GM18909 (cell line): Measurements from ENCODE around the gene TEPSIN.

Experiments used
- ATAC-seq: cut with Tn5 transposase; IDR thresholded peaks from one replicate; pipeline ENCODE4 v1.9.1; 2021; ENCODE audit warnings: mild to moderate bottlenecking; ENCODE audit not compliant: unreplicated experiment, poor library complexity

TEPSIN gene

GRCh38 chr17:81251094-81251708 is 12.3 kb upstream of the TEPSIN start:
- no peak for ATAC-seq

- no peak for ATAC-seq
Measured at GRCh38 chr17:81250286-81251093, 11.6 kb upstream of the TEPSIN start.

- ATAC-seq, result no peak
Measured at GRCh38 chr17:81249223-81250040, 10.6 kb upstream of the TEPSIN start.

- no peak for ATAC-seq
Measured at GRCh38 chr17:81248649-81249048, 9.8 kb upstream of the TEPSIN start.

GRCh38 chr17:81247339-81247990 is 8.6 kb upstream of the TEPSIN start:
- no peak for ATAC-seq

GRCh38 chr17:81246679-81247338 is 8.0 kb upstream of the TEPSIN start:
- no peak for ATAC-seq

GRCh38 chr17:81246343-81246670 is 7.5 kb upstream of the TEPSIN start:
- ATAC-seq, result no peak

- ATAC-seq, result no peak
Measured at GRCh38 chr17:81245665-81246342, 6.9 kb upstream of the TEPSIN start.

GRCh38 chr17:81245024-81245664 is 6.3 kb upstream of the TEPSIN start:
- ATAC-seq, result no peak

- ATAC-seq, result no peak
Measured at GRCh38 chr17:81244358-81245023, 5.6 kb upstream of the TEPSIN start.

- no peak for ATAC-seq
Measured at GRCh38 chr17:81243333-81243664, 4.4 kb upstream of the TEPSIN start.

- ATAC-seq, result no peak
Measured at GRCh38 chr17:81242421-81243332, 3.8 kb upstream of the TEPSIN start.

GRCh38 chr17:81241648-81242420 is 3.0 kb upstream of the TEPSIN start:
- ATAC-seq, result no peak

GRCh38 chr17:81241203-81241602 is 2.3 kb upstream of the TEPSIN start:
- no peak for ATAC-seq

- ATAC-seq, result no peak
Measured at GRCh38 chr17:81240761-81241160, 1.9 kb upstream of the TEPSIN start.

GRCh38 chr17:81239714-81240555 is 1.1 kb upstream of the TEPSIN start:
- ATAC-seq, result no peak
